IMR-90 (cell line): ENCODE results near the gene GABRB2. TPM values are rescaled to one million over a fixed set of nuclear protein-coding genes. Genes with fewer than 3 reads are reported as not detected.

Experiments
- ATAC-seq: fragments of 200-7000 bp; cut with Tn5 transposase; 2 replicates; pipeline ENCODE4 v1.9.1; 2020; ENCODE audit warnings: low read depth, mild to moderate bottlenecking, moderate library complexity
- BruUV-seq: library from RNA; stranded (reverse); fragments of 400-500 nt; replicated peaks from 2 replicates; lab custom pipeline; 2021; lab: Mats Ljungman, UMichigan
- CTCF ChIA-PET: fragments of 300-600 bp; formaldehyde crosslinking; extraction: SDS; loops from one replicate; lab custom pipeline; 2021; ENCODE audit warnings: antibody characterized with exemption; lab: Yijun Ruan, JAX
- POLR2A ChIA-PET: fragments of 300-600 bp; sonication (Branson Sonifier 250); formaldehyde crosslinking; loops from one replicate; lab custom pipeline; 2022; ENCODE audit warnings: antibody characterized with exemption; ENCODE audit not compliant: unreplicated experiment; lab: Charles Lee
- DNase-seq: peaks from one replicate; pipeline ENCODE4 v3.0.0; 2013
- H2AFZ ChIP-seq: replicated peaks from 2 replicates; pipeline ENCODE3; 2013; ENCODE audit warnings: low read length, mild to moderate bottlenecking; ENCODE audit not compliant: poor library complexity
- H2AK5ac ChIP-seq: 2 replicates; pipeline ENCODE4 v1.6.1; 2013; ENCODE audit warnings: low read depth, low read length, inconsistent platforms
- H2AK9ac ChIP-seq: replicated peaks from 2 replicates; pipeline ENCODE3; 2013; ENCODE audit warnings: mild to moderate bottlenecking, low read depth, low read length, moderate library complexity; ENCODE audit not compliant: poor library complexity
- H2BK120ac ChIP-seq: 2 replicates; pipeline ENCODE4 v1.6.1; 2013; ENCODE audit warnings: low read depth, low read length, inconsistent platforms
- H2BK15ac ChIP-seq: 3 replicates; pipeline ENCODE4 v1.6.1; 2013; ENCODE audit warnings: low read depth, low read length, inconsistent platforms
- H2BK20ac ChIP-seq: 2 replicates; pipeline ENCODE4 v1.6.1; 2013; ENCODE audit warnings: low read depth, mild to moderate bottlenecking, inconsistent platforms, low read length, moderate library complexity
- H2BK5ac ChIP-seq: 2 replicates; pipeline ENCODE4 v1.6.1; 2013; ENCODE audit warnings: mild to moderate bottlenecking, low read depth, low read length, inconsistent platforms; ENCODE audit not compliant: poor library complexity, severe bottlenecking
- H3K14ac ChIP-seq: replicated peaks from 2 replicates; pipeline ENCODE4 v1.6.1; 2013; ENCODE audit warnings: low read depth, low read length, inconsistent platforms
- H3K18ac ChIP-seq: 2 replicates; pipeline ENCODE4 v1.6.1; 2013; ENCODE audit warnings: low read depth, low read length, control low read depth
- H3K23ac ChIP-seq: 2 replicates; pipeline ENCODE4 v1.6.1; 2013; ENCODE audit warnings: low read depth, low read length, inconsistent platforms
- H3K27ac ChIP-seq: 2 replicates; pipeline ENCODE4 v1.5.1; 2013; ENCODE audit warnings: mild to moderate bottlenecking, control low read depth, low read length; ENCODE audit not compliant: insufficient read depth
- H3K27me3 ChIP-seq: 2 replicates; pipeline ENCODE4 v1.6.1; 2013; ENCODE audit warnings: low read length; ENCODE audit not compliant: control insufficient read depth, insufficient read depth
- H3K36me3 ChIP-seq: 2 replicates; pipeline ENCODE4 v1.6.1; 2013; ENCODE audit warnings: low read length, mixed read lengths; ENCODE audit not compliant: control insufficient read depth, insufficient read depth
- H3K4ac ChIP-seq: 2 replicates; pipeline ENCODE4 v1.6.1; 2013; ENCODE audit warnings: low read depth, low read length, inconsistent platforms
- H3K4me1 ChIP-seq: 2 replicates; pipeline ENCODE4 v1.6.1; 2013; ENCODE audit warnings: low read length, mixed read lengths; ENCODE audit not compliant: control insufficient read depth, insufficient read depth
- H3K4me2 ChIP-seq: 2 replicates; pipeline ENCODE4 v1.6.1; 2013; ENCODE audit warnings: low read depth, mild to moderate bottlenecking, control low read depth, low read length, moderate library complexity
- H3K4me3 ChIP-seq: 2 replicates; pipeline ENCODE4 v1.5.1; 2013; ENCODE audit warnings: low read depth, mild to moderate bottlenecking, control low read depth, low read length, moderate library complexity; ENCODE audit not compliant: insufficient read depth
- H3K56ac ChIP-seq: 2 replicates; pipeline ENCODE4 v1.6.1; 2013; ENCODE audit warnings: low read length, inconsistent platforms; ENCODE audit not compliant: insufficient read depth; ENCODE audit errors: extremely low read depth
- H3K79me1 ChIP-seq, 2 experiments: 2 replicates each; pipeline ENCODE4 v1.6.1; 2013; ENCODE audit warnings: low read length in 2 of 2, inconsistent platforms in 1 of 2, low read depth in 1 of 2
- H3K9ac ChIP-seq: 2 replicates; pipeline ENCODE4 v1.6.1; 2013; ENCODE audit warnings: low read depth, low read length, control low read depth
- H3K9me1 ChIP-seq: 2 replicates; pipeline ENCODE4 v1.6.1; 2013; ENCODE audit warnings: low read length, inconsistent platforms; ENCODE audit not compliant: insufficient read depth
- H3K9me3 ChIP-seq: 2 replicates; pipeline ENCODE4 v1.6.1; 2013; ENCODE audit warnings: low read length; ENCODE audit not compliant: control insufficient read depth, insufficient read depth
- H4K20me1 ChIP-seq: 2 replicates; pipeline ENCODE4 v1.6.1; 2013; ENCODE audit warnings: low read length, inconsistent platforms; ENCODE audit not compliant: insufficient read depth
- H4K5ac ChIP-seq: 2 replicates; pipeline ENCODE4 v1.6.1; 2013; ENCODE audit warnings: mild to moderate bottlenecking, low read depth, low read length, control low read depth
- H4K8ac ChIP-seq, 2 experiments: 2 replicates each; pipeline ENCODE4 v1.6.1; 2013; ENCODE audit warnings: low read depth in 2 of 2, low read length in 2 of 2, control low read depth in 1 of 2, inconsistent platforms in 1 of 2
- H4K91ac ChIP-seq: 2 replicates; pipeline ENCODE4 v1.6.1; 2013; ENCODE audit warnings: low read depth, low read length, inconsistent platforms; ENCODE audit not compliant: insufficient read depth
- BHLHE40 ChIP-seq: fragments of 150-350 bp; IDR thresholded peaks from 2 replicates; pipeline ENCODE4 v1.6.1; 2016; ENCODE audit warnings: mild to moderate bottlenecking, low read depth, low read length
- FOS ChIP-seq: fragments of 150-350 bp; IDR thresholded peaks from 2 replicates; pipeline ENCODE4 v1.6.1; 2016; ENCODE audit warnings: low read depth, low read length
- MAZ ChIP-seq: IDR thresholded peaks from 2 replicates; pipeline ENCODE4 v1.6.1; 2012; ENCODE audit warnings: low read depth, mild to moderate bottlenecking, low read length, improper control_type of control experiment, moderate library complexity, borderline replicate concordance
- RCOR1 ChIP-seq: IDR thresholded peaks from 2 replicates; pipeline ENCODE4 v1.6.1; 2012; ENCODE audit warnings: mild to moderate bottlenecking, low read length, improper control_type of control experiment; ENCODE audit not compliant: insufficient replicate concordance
- WGBS, 2 experiments: methylation state at CpG; one replicate each; pipeline versions ENCODE4 v1.1.5 to v1.1.7; 2013; ENCODE audit warnings: missing lambda C conversion rate in 2 of 2; ENCODE audit not compliant: insufficient read length in 1 of 2; ENCODE audit errors: extremely low coverage in 2 of 2; 5-methylcytosine and 5-hydroxymethylcytosine counted together
- dilution Hi-C: fragments of 300-500 bp; cut with HindIII; formaldehyde crosslinking; loops from one replicate; pipeline ENCODE4 v1.14.3; 2018; ENCODE audit warnings: low sequenced_read_pairs; ENCODE audit not compliant: unreplicated experiment
- in situ Hi-C: fragments of 300-500 bp; cut with MboI; formaldehyde crosslinking; loops from 3 replicates; pipeline ENCODE4 v1.14.3; 2019; ENCODE audit warnings: low sequenced_read_pairs, inconsistent platforms, mixed read lengths
- intact Hi-C: fragments of 100-400 bp; cut with micrococcal nuclease; formaldehyde crosslinking; loops from 2 replicates; pipeline ENCODE4 v1.10.0; 2022
- polyA plus RNA-seq, 3 experiments: library from polyadenylated mRNA; depleted of rRNA; stranded (reverse); fragments of >200 nt; gene quantifications; 2 replicates each; pipeline ENCODE4 v1.2.3, GENCODE V29; 2012; ENCODE audit warnings: low replicate concordance in 1 of 3
- total RNA-seq: library from RNA; depleted of rRNA; stranded (reverse); fragments of >200 nt; gene quantifications from 2 replicates; pipeline ENCODE4 v1.2.3, GENCODE V29; 2012

GABRB2 gene
- total and polyA plus RNA-seq, 2 of the 4 experiments (the other 2 are of a cell fraction): not detected

DNA sequence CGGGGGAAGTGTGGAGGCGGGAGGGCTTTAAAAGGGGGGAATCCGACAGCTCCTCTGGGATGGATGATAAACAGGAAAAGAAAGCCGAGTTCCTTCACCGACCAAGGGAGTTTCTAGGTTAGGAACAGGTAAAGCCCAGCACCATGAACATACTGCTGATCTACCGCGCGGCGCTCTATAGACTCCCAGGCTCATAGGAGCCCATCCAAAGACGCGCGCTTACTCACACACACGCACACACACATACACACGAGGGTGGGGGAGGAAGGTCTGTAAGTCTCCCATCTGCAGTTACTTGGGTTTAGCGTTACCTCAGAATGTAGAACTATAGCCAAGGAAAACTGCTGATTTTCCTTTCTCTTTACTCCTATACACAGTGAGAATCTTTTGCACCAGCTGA lies 2.6 kb upstream of the GABRB2 start:
- Histone ChIP-seq H3K4me2 (no peak overlapping the region), H4K5ac (no peak overlapping the region)
- no peak for ATAC-seq

More for the DNA sequence above, 2.6 kb upstream of the GABRB2 start:
- Histone ChIP-seq H3K56ac (no peak overlapping the region), H3K14ac (no peak overlapping the region), H2BK20ac (no peak overlapping the region), H3K27me3 (no peaks in the 10 kb centered on the region; the same call in 1 of the 2 replicates), H3K18ac (no peak overlapping the region), H3K79me1 (no peaks in the 10 kb centered on the region), H3K36me3 (no peaks in the 10 kb centered on the region), H3K4me1 (no peaks in the 10 kb centered on the region), H2AK5ac (no peak overlapping the region), H3K9me1 (no peaks in the 10 kb centered on the region), H4K91ac (no peak overlapping the region), H3K23ac (no peak overlapping the region), H2BK15ac (no peak overlapping the region), H2AFZ (no peak overlapping the region), H2BK120ac (no peak overlapping the region), H2BK5ac (no peak overlapping the region), H4K20me1 (no peaks in the 10 kb centered on the region), H2AK9ac (no peak overlapping the region), H3K4ac (no peak overlapping the region), H3K4me3 (no peak overlapping the region), H3K27ac (no peak overlapping the region), H3K9ac (no peak overlapping the region), H3K9me3 (no peaks in the 10 kb centered on the region), H4K8ac (no peak overlapping the region)
- no peak for TF ChIP-seq RCOR1
- no peak for TF ChIP-seq MAZ
- no peak for TF ChIP-seq FOS
- TF ChIP-seq BHLHE40: no peak
- DNase-seq: no peak
- intact Hi-C loops: loop anchor here (10.0 kb wide), 1 partner anchor 1114 kb away; no protein-coding TSS in a partner anchor
- dilution Hi-C loops: no loop called here
- CTCF ChIA-PET: no interaction called here
- WGBS, 2 experiments: no CpG with 5 or more reads among the region's 15 CpGs
- POLR2A ChIA-PET: no interaction called here
- BruUV-seq: no TSS peak
- in situ Hi-C loops: no loop called here
